Measurements from ENCODE around the gene SMIM44.

SMIM44 gene

DNA sequence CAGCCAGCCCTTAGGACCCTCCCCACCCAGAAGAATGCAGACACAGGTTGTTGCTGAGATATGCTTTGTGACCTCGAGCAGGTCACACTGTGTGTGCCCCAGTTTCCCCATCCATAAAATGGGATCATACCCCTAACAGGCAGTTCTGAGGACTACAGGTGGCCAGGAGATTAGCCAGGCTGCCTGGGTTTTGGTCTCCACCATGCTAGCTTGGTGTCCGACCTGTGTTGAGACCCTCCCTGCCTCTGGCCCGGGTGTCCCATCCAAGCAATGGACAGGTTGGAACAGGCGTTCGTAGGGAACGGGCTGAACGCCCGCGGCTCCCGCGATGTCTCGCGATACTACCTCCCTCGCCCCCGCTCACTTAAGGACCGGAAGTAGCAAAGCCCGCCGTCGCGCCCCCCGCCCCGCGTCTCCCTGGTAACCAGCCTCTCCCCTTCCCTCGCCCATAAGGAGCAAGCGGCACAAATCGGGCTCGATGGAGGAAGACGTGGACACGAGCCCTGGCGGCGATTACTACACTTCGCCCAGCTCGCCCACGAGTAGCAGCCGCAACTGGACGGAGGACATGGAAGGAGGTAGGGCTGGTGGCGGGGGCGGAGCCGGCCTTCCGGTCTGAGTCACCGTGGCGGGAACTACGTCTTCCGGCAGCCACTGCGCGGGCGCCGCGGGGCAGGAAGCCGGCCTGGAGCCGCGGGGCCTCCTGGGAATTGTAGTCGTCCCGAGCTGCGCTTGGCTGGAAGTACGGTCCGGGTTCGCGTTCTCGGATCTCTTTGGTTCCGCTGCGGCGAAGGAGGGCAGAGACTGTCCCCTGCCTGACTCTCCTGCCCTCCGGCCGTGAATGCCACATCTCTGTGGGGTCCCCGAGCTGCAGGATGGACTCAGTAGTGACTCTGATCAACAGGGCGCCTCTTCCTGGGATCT, 48.3 kb downstream of the SMIM44 start:
- peak; percentile 98 for DNase-seq (ENCODE audit: low spot score)

DNA sequence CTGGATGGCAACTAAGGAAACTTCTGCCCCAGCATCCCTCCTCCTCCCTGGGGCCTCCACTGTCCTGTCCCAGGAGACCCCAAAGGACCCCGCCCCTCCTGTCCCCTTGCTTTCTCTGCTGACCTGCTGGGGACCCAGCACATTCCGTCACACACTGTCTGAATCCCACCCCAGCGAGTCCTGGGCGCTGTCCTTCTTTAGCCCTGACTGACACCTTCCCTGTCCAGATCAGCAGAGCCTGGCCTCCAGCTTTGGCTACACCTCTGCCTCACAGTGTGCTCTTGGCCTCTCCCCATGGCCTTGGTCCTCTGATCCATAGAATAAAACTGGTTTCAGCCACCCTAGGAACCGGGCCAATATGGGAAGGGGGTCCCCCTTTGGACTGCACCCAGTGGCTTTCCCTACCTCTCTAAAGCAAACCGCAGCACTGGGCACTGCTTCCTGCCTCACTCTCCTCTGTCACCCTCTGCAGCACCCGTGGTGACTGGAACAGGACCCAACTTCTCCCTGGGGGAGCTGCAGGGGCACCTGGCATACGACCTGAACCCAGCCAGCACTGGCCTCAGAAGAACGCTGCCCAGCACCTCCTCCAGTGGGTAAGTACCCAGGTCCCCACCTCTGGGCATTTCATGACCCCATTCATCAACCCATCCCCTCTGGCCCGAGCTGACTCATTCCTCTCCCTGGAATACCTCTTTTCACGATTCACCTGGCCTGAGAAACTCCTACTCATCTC, 49.3 kb downstream of the SMIM44 start:
- DNase-seq (ENCODE audit: low spot score), result no peak

DNA sequence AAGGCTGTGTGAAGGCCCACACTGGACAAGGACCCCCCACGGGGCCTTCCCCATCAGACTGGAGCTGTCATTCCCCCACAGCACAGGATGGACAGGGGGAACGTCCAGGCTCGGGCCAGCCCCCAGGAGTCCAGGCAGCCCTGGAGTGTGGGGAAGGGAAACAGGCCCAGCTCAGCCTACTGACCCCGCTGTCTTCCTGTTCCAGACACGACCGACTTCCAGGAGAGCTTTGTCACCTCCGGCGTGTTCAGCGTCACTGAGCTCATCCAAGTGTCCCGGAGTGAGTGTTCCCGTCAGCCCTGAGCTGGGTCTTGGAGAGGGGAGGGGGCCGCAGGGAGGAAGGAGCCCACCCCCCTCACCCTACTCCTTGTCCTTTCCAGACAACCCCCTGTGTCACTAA, 49.9 kb downstream of the SMIM44 start:
- no peak for DNase-seq (ENCODE audit: low spot score)
